GM12878 (cell line): ENCODE data around the gene ZER1.

ENCODE experiments used
- BACH1 ChIP-seq: fragments of 450-650 bp; IDR thresholded peaks from 2 replicates; pipeline ENCODE4 v1.6.1; 2017; ENCODE audit warnings: mild to moderate bottlenecking, borderline replicate concordance
- JUNB ChIP-seq: IDR thresholded peaks from 2 replicates; pipeline ENCODE4 v1.6.1; 2016; ENCODE audit warnings: antibody characterized with exemption, mild to moderate bottlenecking
- POLR2A ChIP-seq: IDR thresholded peaks from 2 replicates; pipeline ENCODE4 v1.6.1; 2011; ENCODE audit warnings: low read depth, mild to moderate bottlenecking, low read length
- RAD21 ChIP-seq: IDR thresholded peaks from 2 replicates; pipeline ENCODE4 v1.6.1; 2011; ENCODE audit warnings: mild to moderate bottlenecking, low read depth, low read length, moderate library complexity; ENCODE audit not compliant: insufficient read depth
- RAD51 ChIP-seq: fragments of 450-650 bp; IDR thresholded peaks from 2 replicates; pipeline ENCODE4 v1.6.1; 2016; ENCODE audit warnings: moderate library complexity, mild to moderate bottlenecking, inconsistent platforms
- STAT3 ChIP-seq: IDR thresholded peaks from 2 replicates; pipeline ENCODE4 v1.6.1; 2011; ENCODE audit warnings: low read depth, low read length, improper control_type of control experiment
- ZBED1 ChIP-seq: IDR thresholded peaks from 2 replicates; pipeline ENCODE4 v1.6.1; 2016; ENCODE audit warnings: borderline replicate concordance
- TF ChIP-seq, protein P1 (sequence below), 3 experiments: IDR thresholded peaks in 2 of 3; conservative IDR thresholded peaks in 1 of 3; 2 replicates each; pipeline ENCODE4 v1.5.1; 2011; ENCODE audit warnings: low read depth in 3 of 3, low read length in 3 of 3, mild to moderate bottlenecking in 3 of 3, control low read depth in 2 of 3, moderate library complexity in 2 of 3, inconsistent platforms in 1 of 3, mixed read lengths in 1 of 3; ENCODE audit not compliant: control insufficient read depth in 2 of 3, insufficient read depth in 1 of 3; ENCODE audit errors: extremely low read depth in 1 of 3
- TF ChIP-seq, protein P2 (sequence below): IDR thresholded peaks from 2 replicates; pipeline ENCODE4 v1.6.1; 2012; ENCODE audit warnings: low read length, inconsistent platforms

DNA sequence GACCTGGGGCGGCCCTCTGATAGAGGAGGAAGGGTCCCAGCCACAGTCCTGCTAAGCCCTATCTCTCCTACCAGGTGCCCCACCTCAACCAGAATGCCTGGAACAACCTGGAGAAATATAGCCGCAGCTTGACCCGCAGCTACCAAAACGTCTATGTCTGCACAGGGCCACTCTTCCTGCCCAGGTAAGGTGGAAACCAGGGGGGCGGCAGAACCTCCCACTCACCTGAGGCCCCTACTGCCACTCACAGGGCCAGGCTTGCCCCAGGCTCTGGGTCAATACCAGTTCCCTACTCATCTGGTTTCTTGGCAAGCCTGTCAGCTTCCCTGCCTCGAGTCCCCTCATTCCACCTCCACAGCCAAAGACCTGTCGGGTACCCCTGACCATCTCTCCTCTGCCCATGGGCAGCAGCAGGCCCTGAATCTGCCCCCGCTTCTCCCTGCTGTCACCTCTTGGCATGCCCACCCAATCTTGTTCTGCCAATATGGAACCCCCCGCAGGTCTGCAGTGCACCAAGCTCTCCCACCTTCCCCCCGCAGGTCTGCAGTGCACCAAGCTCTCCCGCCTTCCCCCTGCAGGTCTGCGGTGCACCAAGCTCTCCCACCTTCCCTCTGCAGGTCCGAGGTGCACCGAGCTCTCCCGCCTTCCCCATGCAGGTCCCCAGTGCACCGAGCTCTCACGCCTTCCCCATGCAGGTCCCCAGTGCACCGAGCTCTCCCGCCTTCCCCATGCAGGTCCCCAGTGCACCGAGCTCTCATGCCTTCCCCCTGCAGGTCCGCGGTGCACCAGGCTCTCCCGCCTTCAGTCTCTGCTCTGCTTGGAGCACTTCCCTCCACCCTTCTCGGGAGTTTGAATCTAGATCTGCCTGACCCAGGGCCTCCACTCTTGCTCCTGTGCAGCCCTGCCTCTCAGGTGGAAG is 49.2 kb upstream of the ZER1 start:
- TF ChIP-seq, protein P1, sequence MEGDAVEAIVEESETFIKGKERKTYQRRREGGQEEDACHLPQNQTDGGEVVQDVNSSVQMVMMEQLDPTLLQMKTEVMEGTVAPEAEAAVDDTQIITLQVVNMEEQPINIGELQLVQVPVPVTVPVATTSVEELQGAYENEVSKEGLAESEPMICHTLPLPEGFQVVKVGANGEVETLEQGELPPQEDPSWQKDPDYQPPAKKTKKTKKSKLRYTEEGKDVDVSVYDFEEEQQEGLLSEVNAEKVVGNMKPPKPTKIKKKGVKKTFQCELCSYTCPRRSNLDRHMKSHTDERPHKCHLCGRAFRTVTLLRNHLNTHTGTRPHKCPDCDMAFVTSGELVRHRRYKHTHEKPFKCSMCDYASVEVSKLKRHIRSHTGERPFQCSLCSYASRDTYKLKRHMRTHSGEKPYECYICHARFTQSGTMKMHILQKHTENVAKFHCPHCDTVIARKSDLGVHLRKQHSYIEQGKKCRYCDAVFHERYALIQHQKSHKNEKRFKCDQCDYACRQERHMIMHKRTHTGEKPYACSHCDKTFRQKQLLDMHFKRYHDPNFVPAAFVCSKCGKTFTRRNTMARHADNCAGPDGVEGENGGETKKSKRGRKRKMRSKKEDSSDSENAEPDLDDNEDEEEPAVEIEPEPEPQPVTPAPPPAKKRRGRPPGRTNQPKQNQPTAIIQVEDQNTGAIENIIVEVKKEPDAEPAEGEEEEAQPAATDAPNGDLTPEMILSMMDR (IDR thresholded peaks at IDR 0.05 in 2 of 3, conservative IDR thresholded peaks at IDR 0.05 in 1 of 3; ENCODE audit: control insufficient read depth in 2 of 3, extremely low read depth in 1 of 3, insufficient read depth in 1 of 3, low read depth in 3 of 3, low read length in 3 of 3) = no peak
- TF ChIP-seq STAT3 (no peak), JUNB (no peak), BACH1 (no peak), POLR2A (no peak; the same call in none of the 2 replicates), RAD21 (no peak), ZBED1 (no peak), RAD51 (no peak)
- TF ChIP-seq, protein P2, sequence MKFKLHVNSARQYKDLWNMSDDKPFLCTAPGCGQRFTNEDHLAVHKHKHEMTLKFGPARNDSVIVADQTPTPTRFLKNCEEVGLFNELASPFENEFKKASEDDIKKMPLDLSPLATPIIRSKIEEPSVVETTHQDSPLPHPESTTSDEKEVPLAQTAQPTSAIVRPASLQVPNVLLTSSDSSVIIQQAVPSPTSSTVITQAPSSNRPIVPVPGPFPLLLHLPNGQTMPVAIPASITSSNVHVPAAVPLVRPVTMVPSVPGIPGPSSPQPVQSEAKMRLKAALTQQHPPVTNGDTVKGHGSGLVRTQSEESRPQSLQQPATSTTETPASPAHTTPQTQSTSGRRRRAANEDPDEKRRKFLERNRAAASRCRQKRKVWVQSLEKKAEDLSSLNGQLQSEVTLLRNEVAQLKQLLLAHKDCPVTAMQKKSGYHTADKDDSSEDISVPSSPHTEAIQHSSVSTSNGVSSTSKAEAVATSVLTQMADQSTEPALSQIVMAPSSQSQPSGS = no peak
